WTC11 (cell line): ENCODE measurements around the gene GRAP2. TPM values are rescaled to one million over a fixed set of nuclear protein-coding genes. Genes with fewer than 3 reads are reported as not detected.

ENCODE experiments used
- AFF4 ChIP-seq: sonication (generic); formaldehyde crosslinking; IDR thresholded peaks from 2 replicates; pipeline ENCODE4 v1.8.1; 2023; ENCODE audit warnings: mild to moderate bottlenecking, missing genetic modification reagents, borderline replicate concordance
- ARID4B ChIP-seq: sonication (generic); formaldehyde crosslinking; IDR thresholded peaks from 2 replicates; pipeline ENCODE4 v1.8.0; 2023; ENCODE audit warnings: missing genetic modification reagents, mild to moderate bottlenecking, borderline replicate concordance
- ATF1 ChIP-seq: sonication (generic); formaldehyde crosslinking; IDR thresholded peaks from 2 replicates; pipeline ENCODE4 v1.8.1; 2023; ENCODE audit warnings: mild to moderate bottlenecking, moderate library complexity, missing genetic modification reagents
- CREB1 ChIP-seq: sonication (generic); formaldehyde crosslinking; IDR thresholded peaks from 2 replicates; pipeline ENCODE4 v1.8.0; 2023; ENCODE audit warnings: mild to moderate bottlenecking, missing genetic modification reagents
- E2F1 ChIP-seq: sonication (generic); formaldehyde crosslinking; IDR thresholded peaks from 2 replicates; pipeline ENCODE4 v1.8.0; 2022; ENCODE audit warnings: mild to moderate bottlenecking, missing genetic modification reagents
- E2F5 ChIP-seq: sonication (generic); formaldehyde crosslinking; IDR thresholded peaks from 2 replicates; pipeline ENCODE4 v1.8.1; 2022; ENCODE audit warnings: mild to moderate bottlenecking, moderate library complexity, missing genetic modification reagents
- ERG ChIP-seq: fragments of 250-450 bp; sonication (Bioruptor Pico); IDR thresholded peaks from 2 replicates; pipeline ENCODE4 v1.8.0; 2021; ENCODE audit warnings: mild to moderate bottlenecking
- FOXP4 ChIP-seq: sonication (generic); formaldehyde crosslinking; IDR thresholded peaks from 2 replicates; pipeline ENCODE4 v1.8.0; 2022; ENCODE audit warnings: mild to moderate bottlenecking, missing genetic modification reagents
- IRF1 ChIP-seq: sonication (generic); formaldehyde crosslinking; IDR thresholded peaks from 2 replicates; pipeline ENCODE4 v1.8.0; 2023; ENCODE audit warnings: missing genetic modification reagents
- MXD4 ChIP-seq: fragments of 250-450 bp; sonication (Bioruptor Pico); IDR thresholded peaks from 2 replicates; pipeline ENCODE4 v1.8.0; 2021; ENCODE audit warnings: mild to moderate bottlenecking, moderate library complexity, borderline replicate concordance
- MYBL2 ChIP-seq: sonication (generic); formaldehyde crosslinking; IDR thresholded peaks from 2 replicates; pipeline ENCODE4 v1.8.1; 2023; ENCODE audit warnings: mild to moderate bottlenecking, moderate library complexity, missing genetic modification reagents
- NFE2L1 ChIP-seq: sonication (generic); formaldehyde crosslinking; IDR thresholded peaks from 2 replicates; pipeline ENCODE4 v1.8.1; 2023; ENCODE audit warnings: missing genetic modification reagents
- NR3C1 ChIP-seq: sonication (generic); formaldehyde crosslinking; conservative IDR thresholded peaks from 2 replicates; pipeline ENCODE4 v1.8.1; 2023; ENCODE audit warnings: low read depth, mild to moderate bottlenecking, missing genetic modification reagents
- SMAD3 ChIP-seq: sonication (generic); formaldehyde crosslinking; IDR thresholded peaks from 2 replicates; pipeline ENCODE4 v1.8.0; 2022; ENCODE audit warnings: missing genetic modification reagents, mild to moderate bottlenecking, borderline replicate concordance
- TCF7 ChIP-seq: sonication (generic); formaldehyde crosslinking; IDR thresholded peaks from 2 replicates; pipeline ENCODE4 v1.8.0; 2022; ENCODE audit warnings: mild to moderate bottlenecking, low read depth, missing genetic modification reagents, moderate library complexity
- TEAD4 ChIP-seq: sonication (generic); formaldehyde crosslinking; IDR thresholded peaks from 2 replicates; pipeline ENCODE4 v1.8.0; 2022; ENCODE audit warnings: mild to moderate bottlenecking, missing genetic modification reagents
- ZNF219 ChIP-seq: sonication (generic); formaldehyde crosslinking; IDR thresholded peaks from 2 replicates; pipeline ENCODE4 v1.8.0; 2023; ENCODE audit warnings: missing genetic modification reagents, mild to moderate bottlenecking, borderline replicate concordance
- ZNF281 ChIP-seq: sonication (generic); formaldehyde crosslinking; IDR thresholded peaks from 2 replicates; pipeline ENCODE4 v1.8.0; 2023; ENCODE audit warnings: mild to moderate bottlenecking, missing genetic modification reagents
- ZNF317 ChIP-seq: sonication (generic); formaldehyde crosslinking; IDR thresholded peaks from 2 replicates; pipeline ENCODE4 v1.8.1; 2023; ENCODE audit warnings: low read depth, mild to moderate bottlenecking, moderate library complexity, missing genetic modification reagents, borderline replicate concordance
- total RNA-seq: library from RNA; stranded (reverse); gene quantifications from 3 replicates; pipeline ENCODE4 v1.2.3, GENCODE V29; 2021

Gene GRAP2
- total RNA-seq, 1 experiment from 2014 or later = 0.33 TPM

- 0 out of 2 replicates have a peak, but pooled peaks have one; percentile 38 for TF ChIP-seq ZNF317 (CRISPR knock-in tag)
- no peak for TF ChIP-seq MXD4 (CRISPR knock-in tag)
- peak; percentile 27; the same call in 1 of the 2 replicates for TF ChIP-seq SMAD3 (CRISPR knock-in tag)
- no peak for TF ChIP-seq ERG (CRISPR knock-in tag)
- peak; percentile 90 for TF ChIP-seq ZNF281 (CRISPR knock-in tag)
- TF ChIP-seq FOXP4 (CRISPR knock-in tag) = peak; percentile 93
- peak; percentile 86; the same call in 1 of the 2 replicates for TF ChIP-seq TCF7 (CRISPR knock-in tag)
- peak; percentile 89 for TF ChIP-seq MYBL2 (CRISPR knock-in tag)
- TF ChIP-seq TEAD4 (CRISPR knock-in tag) = no peak
- peak; percentile 94 for TF ChIP-seq IRF1 (CRISPR knock-in tag)
- peak; percentile 73; the same call in 1 of the 2 replicates for TF ChIP-seq NR3C1
- TF ChIP-seq ZNF219 = 0 out of 2 replicates have a peak, but pooled peaks have one; percentile 22
- TF ChIP-seq CREB1 (CRISPR knock-in tag) = peak; percentile 73; the same call in 1 of the 2 replicates
- peak; percentile 78 for TF ChIP-seq E2F1 (CRISPR knock-in tag)
- TF ChIP-seq AFF4 (CRISPR knock-in tag) = no peak
- TF ChIP-seq ATF1 (CRISPR knock-in tag) = peak; percentile 67; the same call in 1 of the 2 replicates
- 0 out of 2 replicates have a peak, but pooled peaks have one; percentile 81 for TF ChIP-seq NFE2L1
- 0 out of 2 replicates have a peak, but pooled peaks have one; percentile 47 for TF ChIP-seq E2F5
- 0 out of 2 replicates have a peak, but pooled peaks have one; percentile 46 for TF ChIP-seq ARID4B (CRISPR knock-in tag)
Measured at GRCh38 chr22:39994566-39995392, 93.9 kb downstream of the GRAP2 start, which contains the start of gene FAM83F (continued).
